PFSK-1 (cell line): ENCODE measurements around the gene COL6A5.

Experiments
- FOXP2 ChIP-seq: optimal IDR thresholded peaks from 2 replicates; pipeline ENCODE3; 2011; ENCODE audit warnings: borderline replicate concordance, control low read depth, inconsistent platforms; ENCODE audit not compliant: insufficient read depth; ENCODE audit errors: extremely low read length, extremely low read depth
- POLR2AphosphoS5 ChIP-seq: IDR thresholded peaks from 2 replicates; pipeline ENCODE4 v1.6.1; 2012; ENCODE audit warnings: low read depth, mild to moderate bottlenecking, control low read depth, low read length, moderate library complexity
- REST ChIP-seq, 2 experiments: IDR thresholded peaks; 2 replicates each; pipeline versions ENCODE4 v1.6.1 to v1.8.0; 2011 to 2012; ENCODE audit warnings: low read depth in 2 of 2, low read length in 2 of 2, control low read depth in 1 of 2, inconsistent platforms in 1 of 2, mild to moderate bottlenecking in 1 of 2, moderate library complexity in 1 of 2; ENCODE audit not compliant: insufficient read depth in 1 of 2
- SIN3A ChIP-seq: IDR thresholded peaks from 2 replicates; pipeline ENCODE4 v1.6.1; 2012; ENCODE audit warnings: mild to moderate bottlenecking, low read length, moderate library complexity, borderline replicate concordance; ENCODE audit not compliant: insufficient read depth
- TAF1 ChIP-seq: IDR thresholded peaks from 2 replicates; pipeline ENCODE4 v1.6.1; 2012; ENCODE audit warnings: low read length, control low read depth, borderline replicate concordance; ENCODE audit not compliant: insufficient read depth

The COL6A5 gene

GRCh38 chr3:130341882-130342281 is 3.6 kb upstream of the COL6A5 start:
- no peak for TF ChIP-seq SIN3A
- no peak for TF ChIP-seq POLR2AphosphoS5
- no peak for TF ChIP-seq FOXP2
- TF ChIP-seq TAF1 = no peak
- TF ChIP-seq REST (IDR thresholded peaks at IDR 0.05; ENCODE audit: insufficient read depth in 1 of 2, low read depth in 2 of 2, low read length in 2 of 2) = no peak

DNA sequence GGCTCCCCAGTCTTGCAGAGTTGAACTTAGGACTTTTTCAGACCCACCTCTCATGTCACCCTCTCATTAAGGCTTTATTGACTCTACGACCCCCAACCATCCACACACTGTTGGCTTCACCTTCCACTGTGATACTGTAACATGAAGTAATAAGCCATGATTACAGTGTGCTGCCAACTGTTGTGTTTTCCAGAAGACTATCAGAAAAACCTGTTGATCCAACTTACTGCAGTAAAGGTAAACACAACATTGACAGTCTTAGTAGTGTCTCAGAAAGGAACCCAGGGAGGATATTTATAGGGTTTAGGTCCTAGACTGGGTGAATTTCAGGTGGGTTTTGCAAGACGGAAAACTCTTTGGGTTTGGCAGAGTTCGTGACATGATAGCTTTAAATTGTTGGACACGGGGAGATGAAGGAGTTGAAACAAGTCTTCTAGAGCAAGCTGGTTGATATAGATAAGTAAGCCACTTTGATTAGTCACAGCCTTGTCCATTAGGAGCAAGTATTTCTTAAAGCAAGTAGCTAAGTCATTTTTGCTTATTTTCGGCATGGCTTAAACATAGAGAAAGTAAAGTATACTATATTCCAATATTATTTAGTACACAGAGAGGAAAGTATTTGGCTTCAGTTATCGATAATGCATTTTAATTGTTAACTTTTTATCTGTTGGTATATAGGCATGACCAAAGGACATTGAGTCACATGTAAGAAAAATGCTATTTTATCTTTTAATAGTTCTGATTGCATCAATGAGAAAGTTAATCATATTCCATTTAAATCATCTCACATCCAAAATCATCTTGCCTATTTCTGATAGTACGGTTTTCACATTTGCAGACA is 2.4 kb upstream of the COL6A5 start:
- no peak for TF ChIP-seq TAF1
- TF ChIP-seq REST (IDR thresholded peaks at IDR 0.05; ENCODE audit: insufficient read depth in 1 of 2, low read depth in 2 of 2, low read length in 2 of 2) = no peak

DNA sequence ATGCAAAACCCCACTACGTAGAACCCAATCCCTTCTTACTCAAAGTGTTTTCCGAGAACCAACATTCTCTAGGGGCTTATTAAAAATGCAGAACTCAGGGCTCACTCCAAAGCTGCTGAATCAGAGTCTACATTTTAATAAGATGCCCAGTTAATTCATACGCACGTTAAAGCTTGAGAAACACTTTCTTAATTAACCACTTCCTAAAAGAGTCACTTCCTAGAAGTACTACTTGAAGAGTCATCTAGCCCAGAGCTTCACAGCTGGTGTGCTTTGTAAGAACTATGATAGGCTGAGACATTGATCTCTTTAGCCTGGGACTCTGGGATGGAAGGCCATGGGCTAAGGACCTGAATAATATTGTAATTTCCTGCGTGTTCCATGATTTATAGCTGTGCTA is 9.0 kb downstream of the COL6A5 start:
- TF ChIP-seq TAF1 (no peak), SIN3A (no peak), FOXP2 (no peak), REST (IDR thresholded peaks at IDR 0.05; ENCODE audit: insufficient read depth in 1 of 2, low read depth in 2 of 2, low read length in 2 of 2) (no peak), POLR2AphosphoS5 (no peak)

GRCh38 chr3:130374033-130374432 is 28.6 kb downstream of the COL6A5 start:
- TF ChIP-seq TAF1 (no peak), FOXP2 (no peak)

- no peak for TF ChIP-seq POLR2AphosphoS5
- TF ChIP-seq FOXP2 = no peak
- no peak for TF ChIP-seq SIN3A
- no peak for TF ChIP-seq REST (IDR thresholded peaks at IDR 0.05; ENCODE audit: insufficient read depth in 1 of 2, low read depth in 2 of 2, low read length in 2 of 2)
- TF ChIP-seq TAF1 = no peak
These were observed 29.4 kb downstream of the COL6A5 start for GRCh38 chr3:130374908-130375307.
